NCI-H69 (cell line): ENCODE data around the gene BCL11B.

ENCODE experiments used
- DNase-seq: peaks from one replicate; lab custom pipeline; 2025; lab: John Stamatoyannopoulos, UW

Gene BCL11B

GRCh38 chr14:99181804-99182520 is 90.0 kb downstream of the BCL11B start:
- DNase-seq: no peak

GRCh38 chr14:99181241-99181640 is 90.8 kb downstream of the BCL11B start:
- DNase-seq: no peak

DNA sequence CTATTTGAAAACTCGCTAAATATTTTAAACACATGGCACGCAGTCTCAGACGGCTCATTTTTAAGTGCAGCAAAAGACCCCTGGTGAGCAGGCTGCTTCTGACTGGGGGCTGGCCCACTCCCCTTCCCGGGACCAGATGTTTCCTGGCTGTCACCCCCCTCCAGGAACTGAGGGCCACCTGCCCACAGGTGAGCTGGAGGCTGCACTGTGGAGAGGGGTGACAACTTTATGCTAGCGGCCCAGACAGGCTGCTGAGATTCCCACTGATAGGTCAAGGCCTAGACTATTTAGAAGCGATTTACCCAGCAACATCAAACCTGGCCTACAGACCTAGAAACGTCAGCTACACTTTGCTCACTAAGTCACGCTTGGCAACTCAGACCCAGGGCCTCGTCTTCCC is 92.1 kb downstream of the BCL11B start:
- no peak for DNase-seq

GRCh38 chr14:99179506-99179905 is 92.5 kb downstream of the BCL11B start:
- DNase-seq: no peak

GRCh38 chr14:99177886-99178835 is 93.8 kb downstream of the BCL11B start:
- no peak for DNase-seq

DNA sequence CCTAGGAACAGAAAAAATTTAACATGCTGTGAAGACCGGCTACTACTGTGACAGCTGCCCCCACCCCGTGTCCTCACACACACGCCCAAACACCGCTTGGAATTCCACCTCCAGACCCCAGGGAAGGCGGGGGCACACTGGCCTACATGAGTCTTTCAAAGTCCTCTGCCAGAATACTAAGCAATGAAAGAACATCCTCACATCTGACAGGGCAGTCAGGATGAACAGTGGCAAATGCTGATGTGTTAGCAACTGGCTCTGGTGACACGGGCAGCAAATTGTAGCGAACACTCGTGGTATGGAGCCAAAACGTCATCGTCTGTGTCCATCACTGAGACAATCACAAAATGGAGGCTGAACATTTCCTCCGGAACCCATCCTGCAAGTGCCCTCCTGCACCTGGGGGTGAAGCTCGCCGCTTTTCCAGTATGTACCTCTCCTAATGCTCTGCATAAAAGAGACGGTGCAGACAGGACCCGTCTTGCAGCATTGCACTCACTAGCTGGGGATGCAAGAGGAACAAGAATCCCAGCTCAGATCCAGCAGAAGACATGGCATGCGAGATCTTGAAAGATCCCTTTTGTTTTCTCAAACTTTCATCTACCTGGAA is 94.8 kb downstream of the BCL11B start:
- no peak for DNase-seq

GRCh38 chr14:99176156-99176945 is 95.6 kb downstream of the BCL11B start:
- no peak for DNase-seq

GRCh38 chr14:99175331-99176155 is 96.5 kb downstream of the BCL11B start:
- DNase-seq: no peak

- no peak for DNase-seq
Observed at GRCh38 chr14:99174770-99175319, 97.2 kb downstream of the BCL11B start.

- DNase-seq: no peak
Observed at GRCh38 chr14:99174081-99174769, 97.8 kb downstream of the BCL11B start.

DNA sequence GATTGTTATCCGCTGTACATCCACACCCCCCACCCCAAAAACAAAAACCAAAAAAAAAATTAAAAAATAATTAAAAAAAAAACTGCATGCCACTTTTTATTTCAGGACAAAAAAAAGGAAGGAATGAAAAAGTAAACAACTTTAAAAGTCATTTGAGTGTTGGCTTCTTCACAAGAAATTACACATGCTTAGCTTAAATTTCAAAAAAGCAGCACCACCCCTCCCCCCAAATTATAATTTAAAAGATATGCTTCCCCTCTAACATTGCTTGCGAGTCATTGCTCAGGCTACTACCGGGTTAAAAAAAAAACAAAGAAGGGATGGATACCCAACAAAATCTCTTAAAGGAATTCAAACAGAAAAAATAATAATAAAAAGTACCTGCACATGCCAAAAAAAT is 98.5 kb downstream of the BCL11B start:
- no peak for DNase-seq

- DNase-seq: no peak
Observed at GRCh38 chr14:99173086-99173485, 98.9 kb downstream of the BCL11B start.

GRCh38 chr14:99171396-99171795 is 100.6 kb downstream of the BCL11B start:
- DNase-seq: no peak

DNA sequence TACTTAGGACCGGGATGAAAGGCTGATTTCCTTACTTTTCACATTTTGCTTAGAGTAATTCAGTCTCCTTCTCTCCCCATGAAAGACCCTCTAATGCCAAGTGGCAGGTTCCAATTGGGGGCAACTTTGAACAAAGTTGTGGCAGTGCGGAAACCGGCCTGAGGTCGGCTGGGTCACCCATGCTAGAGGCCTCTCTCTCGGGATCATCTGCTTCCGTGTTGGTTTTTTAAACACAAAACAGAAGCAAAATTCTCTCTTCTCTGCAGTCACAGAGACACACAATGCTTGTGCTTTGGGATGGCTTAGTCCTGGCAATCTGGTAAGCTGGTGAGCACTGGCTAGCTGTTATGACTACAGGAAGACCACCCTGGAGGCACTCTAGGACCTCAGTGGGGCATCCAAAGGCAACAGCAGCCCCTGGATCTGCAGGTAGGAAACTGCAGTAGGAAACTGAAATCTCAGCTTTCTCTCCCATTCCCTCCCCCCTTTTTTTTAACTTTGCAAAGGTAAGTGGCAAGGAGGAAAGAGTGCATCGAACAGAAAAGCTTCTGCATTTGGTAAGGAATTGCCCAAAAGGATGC is 102.1 kb downstream of the BCL11B start:
- DNase-seq: no peak

GRCh38 chr14:99168330-99168729 is 103.7 kb downstream of the BCL11B start:
- DNase-seq: no peak

DNA sequence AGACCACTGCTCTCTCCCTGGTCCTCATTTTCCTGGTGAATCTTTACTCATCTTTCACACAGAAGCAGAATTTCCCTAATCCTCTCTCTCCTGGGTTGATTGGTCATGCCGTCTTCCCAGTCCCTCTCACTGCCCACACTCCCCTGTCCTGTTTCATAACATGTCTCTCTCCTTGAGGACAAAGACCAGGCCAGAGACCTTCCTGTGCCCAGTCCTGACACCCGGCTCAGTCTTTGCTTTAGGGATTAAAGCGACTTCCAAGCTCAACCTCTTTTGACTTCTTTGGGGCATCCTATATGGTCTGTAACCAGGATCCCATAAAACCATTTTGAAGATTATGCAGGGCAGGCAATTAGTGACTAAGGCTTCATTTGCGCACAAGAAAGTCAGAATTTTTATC is 105.5 kb downstream of the BCL11B start:
- no peak for DNase-seq

- DNase-seq: peak; percentile 52
Observed at GRCh38 chr14:99164712-99165111, 107.3 kb downstream of the BCL11B start.

GRCh38 chr14:99163446-99163845 is 108.6 kb downstream of the BCL11B start:
- DNase-seq: no peak
